Neural cell (in vitro differentiated cells): ENCODE results near the gene ARHGEF37.

Source experiments
- CTCF ChIP-seq: fragments of 450-650 bp; IDR thresholded peaks from 2 replicates; pipeline ENCODE4 v1.5.1; 2014; ENCODE audit warnings: antibody characterized with exemption, mild to moderate bottlenecking, moderate library complexity; ENCODE audit not compliant: poor library complexity, severe bottlenecking
- EP300 ChIP-seq: fragments of 450-650 bp; conservative IDR thresholded peaks from 2 replicates; pipeline ENCODE4 v1.6.1; 2014; ENCODE audit warnings: antibody characterized with exemption, mild to moderate bottlenecking, moderate library complexity; ENCODE audit not compliant: poor library complexity, severe bottlenecking
- MXI1 ChIP-seq: fragments of 450-650 bp; conservative IDR thresholded peaks from 2 replicates; pipeline ENCODE4 v1.6.1; 2014; ENCODE audit warnings: antibody characterized with exemption, mild to moderate bottlenecking; ENCODE audit not compliant: poor library complexity, severe bottlenecking
- SMC3 ChIP-seq: fragments of 450-650 bp; conservative IDR thresholded peaks from 2 replicates; pipeline ENCODE4 v1.6.1; 2014; ENCODE audit warnings: antibody characterized with exemption, mild to moderate bottlenecking, moderate library complexity; ENCODE audit not compliant: poor library complexity

- no peak for TF ChIP-seq CTCF
- no peak for TF ChIP-seq MXI1
- no peak for TF ChIP-seq SMC3
- no peak for TF ChIP-seq EP300
These were observed 72.9 kb downstream of the ARHGEF37 start for GRCh38 chr5:149654231-149654630.
